ENCODE data around the gene RPS3.

- TF ChIP-seq ZNF586 (CRISPR knock-in tag; conservative IDR thresholded peaks at IDR 0.05), result no peak
- TF ChIP-seq TCF3 (CRISPR knock-in tag; IDR thresholded peaks at IDR 0.05), result no peak
- TF ChIP-seq CTCF (IDR thresholded peaks at IDR 0.05 in 2 of 3, conservative IDR thresholded peaks at IDR 0.05 in 1 of 3; ENCODE audit: insufficient read depth in 2 of 3, low read depth in 1 of 3, low read length in 3 of 3), result no peak
- TF ChIP-seq LEF1 (IDR thresholded peaks at IDR 0.05), result no peak
- no peak for TF ChIP-seq HOMEZ (CRISPR knock-in tag; IDR thresholded peaks at IDR 0.05)
- TF ChIP-seq RCOR1 (IDR thresholded peaks at IDR 0.05; ENCODE audit: borderline replicate concordance in 1 of 2, low read depth in 2 of 2, low read length in 2 of 2), result no peak
- no peak for TF ChIP-seq HMGXB4 (CRISPR knock-in tag; IDR thresholded peaks at IDR 0.05)
- no peak for TF ChIP-seq SFPQ (IDR thresholded peaks at IDR 0.05; ENCODE audit: low read depth, low read length)
- no peak for TF ChIP-seq CEBPB (tag; IDR thresholded peaks at IDR 0.05)
- no peak for TF ChIP-seq POLR2A (conservative IDR thresholded peaks at IDR 0.05)
- TF ChIP-seq TCF7L2 (IDR thresholded peaks at IDR 0.05; ENCODE audit: low read depth, low read length), result no peak
- no peak for TF ChIP-seq HINFP (tag; conservative IDR thresholded peaks at IDR 0.05; ENCODE audit: low read depth)
- no peak for TF ChIP-seq SMC3 (conservative IDR thresholded peaks at IDR 0.05; ENCODE audit: insufficient read depth, low read depth, low read length)
- TF ChIP-seq KDM1A (IDR thresholded peaks at IDR 0.05), result no peak
These were observed 34.7 kb downstream of the RPS3 start for GRCh38 chr11:75434051-75434450.

Data from K562 (cell line).